GM21786 (cell line): ENCODE measurements around the gene TNS3.
"Not testable (repeated sequence)": the region's sequence is repeated elsewhere in the genome, so short reads cannot be mapped to it uniquely, and the experiment has no call there.

Experiments used
- ATAC-seq: cut with Tn5 transposase; IDR thresholded peaks from one replicate; pipeline ENCODE4 v1.9.1; 2021; ENCODE audit not compliant: unreplicated experiment

The TNS3 gene

GRCh38 chr7:47581804-47582763, at the start of gene TNS3:
Gene TNS3 (minus strand): TSS chr7:47582111. CDS start chr7:47439636, 142,475 bp downstream.
- ATAC-seq = no peak

GRCh38 chr7:47631711-47632110, 49.8 kb upstream of the TNS3 start:
- ATAC-seq = no peak

DNA sequence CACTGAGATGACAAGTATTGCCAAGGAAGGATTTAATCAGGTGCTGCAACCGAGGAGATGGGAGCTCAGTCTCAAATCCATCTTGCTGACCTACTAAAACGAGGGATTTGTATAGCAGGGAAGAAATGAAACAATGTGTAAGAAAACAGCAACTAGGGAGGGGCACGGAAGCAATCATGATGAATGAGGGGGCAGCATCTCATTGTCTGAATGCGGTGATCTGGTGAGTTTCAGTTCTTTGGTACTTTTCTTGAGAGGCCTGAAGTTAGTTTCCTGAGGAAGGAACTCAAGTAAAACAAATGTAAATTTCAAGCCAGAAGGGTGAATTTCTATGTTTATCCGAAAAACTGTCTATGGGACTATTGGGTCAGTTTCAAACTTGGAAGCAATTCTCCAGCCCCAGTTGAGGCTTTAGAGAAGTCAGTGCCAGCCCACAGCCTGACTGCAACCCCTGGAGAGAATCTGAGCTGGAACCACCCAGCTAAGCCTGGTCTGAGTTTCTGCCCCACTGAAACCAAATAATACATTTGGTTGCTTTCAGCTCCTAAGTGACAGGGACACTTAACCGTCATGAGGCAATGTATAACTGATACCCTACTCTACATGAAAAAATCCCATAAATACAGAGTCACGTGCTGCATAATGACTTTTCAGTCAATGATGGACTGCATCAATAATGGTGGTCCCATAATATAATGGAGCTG, 45.8 kb upstream of the TNS3 start:
- peak; percentile 75 for ATAC-seq

DNA sequence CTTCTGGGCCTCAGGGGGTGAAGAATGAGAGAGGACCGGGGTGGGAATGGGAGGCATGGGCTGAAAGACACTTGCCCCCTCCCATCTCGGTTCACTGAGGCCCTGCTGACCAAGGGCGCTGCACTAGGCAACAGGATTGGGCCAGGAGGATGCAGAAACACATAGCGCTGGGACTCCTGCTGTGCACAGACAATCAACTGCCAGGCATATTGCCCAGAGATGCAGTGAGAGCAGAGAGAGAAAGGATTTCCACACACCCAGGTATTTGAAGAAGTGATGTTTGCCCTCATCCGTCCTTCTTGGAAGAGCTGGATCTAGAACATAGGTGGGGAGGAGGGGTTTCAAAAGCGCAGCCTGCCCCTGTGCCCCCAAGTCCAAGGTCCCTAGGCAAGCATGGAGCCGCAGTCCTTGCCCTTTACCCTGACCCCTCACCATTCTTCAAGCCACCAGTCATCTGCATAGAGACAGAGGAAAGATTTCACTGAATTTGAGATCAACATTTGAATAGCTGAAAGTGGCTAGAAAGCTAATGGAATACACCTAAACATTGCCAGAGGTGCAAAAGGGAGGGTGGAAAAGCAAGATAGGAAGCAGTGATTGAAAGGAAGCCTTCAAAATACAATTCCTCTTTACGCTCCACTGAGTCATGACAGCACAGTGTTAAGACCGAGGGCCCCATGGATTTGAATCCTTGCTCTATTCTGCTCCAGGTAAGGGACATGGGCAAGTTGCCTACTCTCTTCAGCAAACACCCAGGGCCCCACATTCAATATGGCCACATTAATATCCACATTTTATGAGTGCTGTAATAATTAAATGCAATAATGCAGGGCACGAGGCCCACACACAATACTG, 44.2 kb upstream of the TNS3 start:
- no peak for ATAC-seq

GRCh38 chr7:47624689-47625088, 42.8 kb upstream of the TNS3 start:
- ATAC-seq = no peak

- no peak for ATAC-seq
Measured at GRCh38 chr7:47622946-47623640, 41.2 kb upstream of the TNS3 start.

GRCh38 chr7:47622586-47622945, 40.7 kb upstream of the TNS3 start:
- no peak for ATAC-seq

GRCh38 chr7:47621979-47622561, 40.2 kb upstream of the TNS3 start:
- no peak for ATAC-seq

- no peak for ATAC-seq
Measured at GRCh38 chr7:47621347-47621746, 39.4 kb upstream of the TNS3 start.

DNA sequence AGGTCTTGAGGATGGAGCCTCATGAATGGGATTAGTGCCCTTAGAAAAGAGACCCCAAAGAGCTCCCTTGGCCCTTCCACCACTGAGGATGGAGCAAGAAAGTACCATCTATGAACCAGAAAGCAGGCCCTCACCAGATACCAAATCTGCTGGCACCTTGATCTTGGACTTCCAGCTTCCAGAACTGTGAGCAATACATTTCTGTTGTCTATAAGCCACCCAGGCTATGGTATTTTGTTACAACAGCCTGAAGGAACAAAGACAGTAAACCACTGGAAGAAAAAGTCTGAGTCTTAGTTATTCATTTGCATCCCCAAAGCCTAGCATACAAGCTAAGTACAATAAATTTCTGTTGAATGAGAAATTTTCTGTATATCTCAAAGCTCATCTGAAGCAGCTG, 37.9 kb upstream of the TNS3 start:
- ATAC-seq = no peak

DNA sequence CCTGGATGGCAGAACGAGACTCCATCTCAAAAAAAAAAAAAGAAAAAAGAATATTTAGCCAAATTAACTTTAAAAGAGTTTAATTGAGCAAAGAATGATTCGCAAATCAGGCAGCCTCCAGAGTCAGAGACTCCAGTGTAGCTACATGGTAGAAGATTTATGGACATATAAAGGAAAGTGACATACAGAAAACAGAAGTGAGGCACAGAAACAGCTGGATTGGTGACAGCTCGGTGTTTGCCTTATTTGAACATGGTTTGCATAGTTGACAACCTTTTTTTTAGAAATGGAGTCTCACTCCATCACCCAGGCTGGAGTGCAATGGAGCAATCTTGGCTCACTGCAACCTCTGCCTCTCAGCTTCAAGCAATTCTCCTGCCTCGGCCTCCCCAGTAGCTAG, 35.2 kb upstream of the TNS3 start:
- ATAC-seq = no peak

- ATAC-seq = no peak
Measured at GRCh38 chr7:47614450-47614849, 32.5 kb upstream of the TNS3 start.

DNA sequence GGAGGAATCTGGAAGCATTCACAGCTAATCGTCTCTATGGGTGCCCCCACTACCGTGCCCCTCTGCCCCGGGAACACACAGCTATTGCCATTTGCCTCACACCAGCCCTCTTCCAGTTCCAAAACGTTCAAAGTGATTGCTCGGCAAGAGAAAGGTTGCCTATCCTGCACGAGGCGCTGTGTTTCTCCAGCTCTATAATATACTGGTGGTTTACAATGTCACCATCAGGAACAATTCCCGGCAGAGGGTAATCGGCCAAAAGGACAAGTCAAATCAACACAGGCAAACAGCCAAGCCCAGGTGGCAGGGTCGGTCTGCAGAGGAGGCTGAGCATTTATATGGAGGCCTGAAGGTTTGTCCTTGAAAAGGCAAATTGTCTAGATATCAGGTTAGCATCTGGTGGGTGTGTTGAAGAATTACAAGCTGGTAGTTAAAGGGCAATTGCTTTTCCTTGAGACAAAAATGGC, 29.2 kb upstream of the TNS3 start:
- ATAC-seq = no peak

DNA sequence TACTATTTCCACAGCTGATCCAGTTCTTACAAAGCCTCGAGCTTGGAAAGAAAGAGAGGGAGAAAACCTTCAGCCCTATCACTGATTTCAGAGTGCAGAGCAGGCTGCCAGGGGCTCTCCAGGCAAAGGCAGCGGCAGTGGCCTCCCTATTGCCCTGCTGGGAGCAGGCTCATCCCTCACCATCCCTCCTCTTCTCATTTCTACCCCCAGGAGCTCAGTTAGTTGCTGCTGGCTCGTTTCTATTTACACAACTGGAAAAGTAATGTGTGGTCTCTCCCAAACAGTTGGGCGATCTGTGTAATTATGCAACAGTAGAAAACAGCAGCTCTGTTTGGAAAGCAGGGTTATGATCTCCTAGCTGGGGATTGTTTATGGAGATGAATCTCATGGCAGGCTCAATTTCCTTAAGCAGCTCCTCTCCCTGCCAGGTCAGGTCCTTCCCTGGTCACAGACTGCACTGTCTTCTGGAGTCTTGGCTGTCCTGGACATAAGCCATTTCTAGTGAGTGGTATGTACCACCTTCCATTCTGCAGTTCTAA, 28.7 kb upstream of the TNS3 start:
- ATAC-seq = no peak

DNA sequence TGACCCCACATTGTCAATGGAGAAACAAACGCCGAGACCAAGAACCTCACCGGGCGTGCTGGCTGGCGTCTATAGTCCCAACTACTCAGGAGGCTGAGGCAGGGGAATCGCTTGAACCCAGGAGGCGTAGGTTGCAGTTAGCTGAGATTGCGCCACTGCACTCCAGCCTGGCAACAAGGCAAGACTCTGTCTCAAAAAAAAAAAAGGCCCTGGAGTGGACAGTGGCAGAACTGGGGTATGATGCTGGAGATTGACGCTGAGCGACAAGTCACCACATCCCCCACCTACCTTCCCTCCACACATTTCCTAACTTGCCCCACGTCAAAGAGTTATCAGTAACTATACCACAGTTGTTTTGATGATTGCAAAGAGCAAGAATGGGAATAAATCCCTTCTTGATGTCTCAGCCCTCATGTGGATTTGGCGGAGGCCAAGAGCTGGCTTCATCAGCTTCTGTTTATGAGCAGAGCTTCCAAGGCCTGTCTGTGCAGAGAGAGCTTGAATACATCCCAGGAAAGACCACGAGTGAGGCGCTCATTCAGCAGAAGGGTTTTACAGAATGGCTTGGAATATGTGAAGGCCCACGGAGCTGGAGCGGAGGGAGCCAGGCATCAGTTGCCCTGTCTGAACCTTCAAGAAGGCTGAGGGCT, 28.0 kb upstream of the TNS3 start:
- ATAC-seq = no peak

GRCh38 chr7:47606593-47607046, 24.7 kb upstream of the TNS3 start:
- ATAC-seq = not testable (repeated sequence)

GRCh38 chr7:47605816-47606575, 24.1 kb upstream of the TNS3 start:
- ATAC-seq = no peak

- no peak for ATAC-seq
Measured at GRCh38 chr7:47604496-47604890, 22.6 kb upstream of the TNS3 start.
